Neural progenitor cell (in vitro differentiated cells): ENCODE measurements around the gene GALNT2.

Experiments used
- CTCF ChIP-seq: fragments of 200-600 bp; sonication (generic); IDR thresholded peaks from 2 replicates; pipeline ENCODE4 v1.5.1; 2017; ENCODE audit warnings: antibody characterized with exemption, mild to moderate bottlenecking
- EZH2 ChIP-seq: fragments of 200-600 bp; sonication (generic); IDR thresholded peaks from 2 replicates; pipeline ENCODE4 v1.6.1; 2017; ENCODE audit warnings: antibody characterized with exemption, mild to moderate bottlenecking, moderate library complexity
- EZH2phosphoT487 ChIP-seq: fragments of 200-600 bp; sonication (generic); IDR thresholded peaks from 2 replicates; pipeline ENCODE4 v1.6.1; 2017; ENCODE audit warnings: antibody characterized with exemption

GRCh38 chr1:230029244-230029941 is 37.6 kb upstream of the GALNT2 start:
- TF ChIP-seq CTCF (no peak), EZH2phosphoT487 (no peak), EZH2 (no peak)
